RWPE2 (cell line): Measurements from ENCODE around the gene LRRC9.
"Not testable (repeated sequence)": the region's sequence is repeated elsewhere in the genome, so short reads cannot be mapped to it uniquely, and the experiment has no call there.

ENCODE experiments used
- ATAC-seq: fragments of 200-7000 bp; cut with Tn5 transposase; 3 replicates; pipeline ENCODE4 v1.9.1; 2021; ENCODE audit warnings: low read depth
- DNase-seq: peaks from one replicate; pipeline ENCODE4 v3.0.0-alpha.2; 2020; ENCODE audit warnings: low spot score
- H3K27ac ChIP-seq: fragments of 450-650 bp; 2 replicates; pipeline ENCODE4 v1.5.1; 2017; ENCODE audit warnings: mild to moderate bottlenecking; ENCODE audit not compliant: poor library complexity, severe bottlenecking
- H3K27me3 ChIP-seq: fragments of 250-450 bp; sonication (Bioruptor Pico); 2 replicates; pipeline ENCODE4 v1.5.1; 2021; ENCODE audit warnings: mild to moderate bottlenecking, moderate library complexity; ENCODE audit not compliant: insufficient read depth, poor library complexity, severe bottlenecking
- H3K36me3 ChIP-seq: fragments of 250-450 bp; sonication (Bioruptor Pico); 2 replicates; pipeline ENCODE4 v1.5.1; 2020; ENCODE audit warnings: low read depth, mild to moderate bottlenecking, moderate library complexity
- H3K4me1 ChIP-seq: fragments of 250-450 bp; sonication (Bioruptor Pico); 2 replicates; pipeline ENCODE4 v1.5.1; 2021; ENCODE audit warnings: mild to moderate bottlenecking, moderate library complexity; ENCODE audit not compliant: insufficient read depth, poor library complexity, severe bottlenecking
- H3K4me3 ChIP-seq: fragments of 250-450 bp; sonication (Bioruptor Pico); 2 replicates; pipeline ENCODE4 v1.5.1; 2021; ENCODE audit warnings: mild to moderate bottlenecking, moderate library complexity; ENCODE audit not compliant: severe bottlenecking
- H3K9me3 ChIP-seq: fragments of 250-450 bp; sonication (Bioruptor Pico); 2 replicates; pipeline ENCODE4 v1.5.1; 2021; ENCODE audit warnings: mild to moderate bottlenecking, moderate library complexity; ENCODE audit not compliant: severe bottlenecking
- TF ChIP-seq, protein P1 (sequence below): fragments of 450-650 bp; IDR thresholded peaks from one replicate; pipeline ENCODE4 v1.5.1; 2017; ENCODE audit warnings: mild to moderate bottlenecking, moderate library complexity; ENCODE audit not compliant: poor library complexity, severe bottlenecking

Gene LRRC9

GRCh38 chr14:60093606-60094005 is 173.7 kb downstream of the LRRC9 start:
- TF ChIP-seq, protein P1, sequence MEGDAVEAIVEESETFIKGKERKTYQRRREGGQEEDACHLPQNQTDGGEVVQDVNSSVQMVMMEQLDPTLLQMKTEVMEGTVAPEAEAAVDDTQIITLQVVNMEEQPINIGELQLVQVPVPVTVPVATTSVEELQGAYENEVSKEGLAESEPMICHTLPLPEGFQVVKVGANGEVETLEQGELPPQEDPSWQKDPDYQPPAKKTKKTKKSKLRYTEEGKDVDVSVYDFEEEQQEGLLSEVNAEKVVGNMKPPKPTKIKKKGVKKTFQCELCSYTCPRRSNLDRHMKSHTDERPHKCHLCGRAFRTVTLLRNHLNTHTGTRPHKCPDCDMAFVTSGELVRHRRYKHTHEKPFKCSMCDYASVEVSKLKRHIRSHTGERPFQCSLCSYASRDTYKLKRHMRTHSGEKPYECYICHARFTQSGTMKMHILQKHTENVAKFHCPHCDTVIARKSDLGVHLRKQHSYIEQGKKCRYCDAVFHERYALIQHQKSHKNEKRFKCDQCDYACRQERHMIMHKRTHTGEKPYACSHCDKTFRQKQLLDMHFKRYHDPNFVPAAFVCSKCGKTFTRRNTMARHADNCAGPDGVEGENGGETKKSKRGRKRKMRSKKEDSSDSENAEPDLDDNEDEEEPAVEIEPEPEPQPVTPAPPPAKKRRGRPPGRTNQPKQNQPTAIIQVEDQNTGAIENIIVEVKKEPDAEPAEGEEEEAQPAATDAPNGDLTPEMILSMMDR: no peak
- H3K36me3 ChIP-seq: peaks cover 24% of the 10 kb centered on the region
- peaks cover 32% of the 10 kb centered on the region for H3K4me1 ChIP-seq
- ATAC-seq: no peak
- no peak for DNase-seq
- peak overlapping the region; percentile 57 for H3K4me3 ChIP-seq
- no peaks in the 10 kb centered on the region for H3K9me3 ChIP-seq
- H3K27me3 ChIP-seq: no peaks in the 10 kb centered on the region
- H3K27ac ChIP-seq: peak overlapping the region; percentile 94

DNA sequence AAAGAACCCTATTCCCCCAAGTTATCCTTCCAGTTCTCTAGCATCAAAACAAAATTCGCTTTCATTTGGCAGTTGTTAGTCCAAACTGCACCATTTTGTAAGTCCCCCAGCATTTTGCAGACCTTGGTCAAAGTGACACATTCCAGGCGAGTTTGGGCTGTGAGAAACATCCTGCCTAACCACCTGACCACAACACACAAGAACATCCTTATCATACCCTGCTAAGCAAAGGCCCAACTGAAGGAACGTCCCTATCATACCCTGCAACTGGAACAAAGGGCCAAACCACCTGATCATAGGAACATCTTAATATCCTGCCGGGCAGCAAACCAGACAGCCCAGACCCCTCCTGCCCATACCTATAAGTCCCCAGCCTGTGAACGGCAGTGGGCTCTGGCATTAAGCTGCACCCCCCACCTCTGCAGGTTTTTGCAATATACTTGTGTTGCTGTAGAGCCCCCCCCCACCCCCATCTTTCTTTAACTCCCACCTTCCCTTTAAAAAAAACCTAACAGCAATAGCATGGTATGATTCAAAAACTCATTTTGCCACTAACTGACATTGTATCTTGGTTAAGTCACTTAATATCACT is 174.5 kb downstream of the LRRC9 start:
- Histone ChIP-seq H3K4me1 (peaks cover 32% of the 10 kb centered on the region), H3K27me3 (no peaks in the 10 kb centered on the region), H3K9me3 (no peaks in the 10 kb centered on the region), H3K27ac (peak overlapping the region; percentile 94), H3K4me3 (peak overlapping the region; percentile 57), H3K36me3 (peaks cover 30% of the 10 kb centered on the region)
- ATAC-seq: 0 out of 3 replicates have a peak, but pooled peaks have one; percentile 5
- no peak for DNase-seq
- TF ChIP-seq, protein P1: no peak

GRCh38 chr14:60095231-60095630 is 175.3 kb downstream of the LRRC9 start:
- no peak for ATAC-seq
- H3K27ac ChIP-seq: peak overlapping the region; percentile 94
- no peaks in the 10 kb centered on the region for H3K9me3 ChIP-seq
- DNase-seq: no peak
- H3K27me3 ChIP-seq: no peaks in the 10 kb centered on the region
- TF ChIP-seq, protein P1: no peak
- H3K4me3 ChIP-seq: no peak overlapping the region
- peaks cover 32% of the 10 kb centered on the region for H3K4me1 ChIP-seq
- peaks cover 34% of the 10 kb centered on the region for H3K36me3 ChIP-seq

GRCh38 chr14:60095781-60096450 is 176.0 kb downstream of the LRRC9 start:
- DNase-seq (no peak), ATAC-seq (no peak)
- TF ChIP-seq, protein P1: no peak
- peaks cover 32% of the 10 kb centered on the region for H3K4me1 ChIP-seq
- no peaks in the 10 kb centered on the region for H3K9me3 ChIP-seq
- peak overlapping the region; percentile 94 for H3K27ac ChIP-seq
- H3K36me3 ChIP-seq: peaks cover 36% of the 10 kb centered on the region
- no peaks in the 10 kb centered on the region for H3K27me3 ChIP-seq
- no peak overlapping the region for H3K4me3 ChIP-seq

GRCh38 chr14:60097974-60098373 is 178.0 kb downstream of the LRRC9 start:
- H3K36me3 ChIP-seq: peaks cover 43% of the 10 kb centered on the region
- TF ChIP-seq, protein P1: no peak
- ATAC-seq: no peak

GRCh38 chr14:60099855-60100254 is 179.9 kb downstream of the LRRC9 start:
- H3K9me3 ChIP-seq: not testable (repeated sequence)

More at GRCh38 chr14:60097974-60098373, 178.0 kb downstream of the LRRC9 start:
- Histone ChIP-seq H3K27ac (no peak overlapping the region), H3K9me3 (no peaks in the 10 kb centered on the region), H3K4me1 (peaks cover 32% of the 10 kb centered on the region), H3K27me3 (no peaks in the 10 kb centered on the region), H3K4me3 (no peak overlapping the region)
- DNase-seq: no peak

More at GRCh38 chr14:60099855-60100254, 179.9 kb downstream of the LRRC9 start:
- not testable (repeated sequence) for H3K27me3 ChIP-seq, H3K4me3 ChIP-seq, H3K27ac ChIP-seq, ATAC-seq, DNase-seq
- Histone ChIP-seq H3K36me3 (peaks cover 43% of the 10 kb centered on the region), H3K4me1 (peaks cover 18% of the 10 kb centered on the region)
